KOPT-K1 (cell line): ENCODE measurements around the gene SLC9C2.
"Not testable (repeated sequence)": the region's sequence is repeated elsewhere in the genome, so short reads cannot be mapped to it uniquely, and the experiment has no call there.

ENCODE experiments used
- H3K27ac ChIP-seq: fragments of 200-600 bp; sonication (generic); 2 replicates; pipeline ENCODE4 v1.5.1; 2016; ENCODE audit warnings: antibody characterized with exemption, mild to moderate bottlenecking, low read depth, low read length; ENCODE audit not compliant: poor library complexity, severe bottlenecking
- H3K36me3 ChIP-seq: fragments of 200-600 bp; sonication (generic); 2 replicates; pipeline ENCODE4 v1.5.1; 2017; ENCODE audit warnings: antibody characterized with exemption, mild to moderate bottlenecking, low read length, moderate library complexity; ENCODE audit not compliant: insufficient read depth
- H3K9me3 ChIP-seq: fragments of 200-600 bp; sonication (generic); 2 replicates; pipeline ENCODE4 v1.5.1; 2017; ENCODE audit warnings: antibody characterized with exemption, low read length, mild to moderate bottlenecking; ENCODE audit not compliant: insufficient read depth, poor library complexity, severe bottlenecking

The SLC9C2 gene

GRCh38 chr1:173603056-173603591 lies at the start of gene SLC9C2:
TSS of gene SLC9C2 (minus strand) at chr1:173603072. CDS start at chr1:173601776, 1,296 bp downstream.
- no peak within 1 kb of the TSS for H3K27ac ChIP-seq
- no peaks in the 10 kb centered on the region for H3K36me3 ChIP-seq
- no peaks in the 10 kb centered on the region for H3K9me3 ChIP-seq

GRCh38 chr1:173648880-173649605 lies 46.2 kb upstream of the SLC9C2 start:
- Histone ChIP-seq H3K9me3 (no peaks in the 10 kb centered on the region), H3K36me3 (no peaks in the 10 kb centered on the region), H3K27ac (no peak overlapping the region)

- no peaks in the 10 kb centered on the region for H3K9me3 ChIP-seq
- H3K36me3 ChIP-seq, result no peaks in the 10 kb centered on the region
- H3K27ac ChIP-seq, result no peak overlapping the region
Measured at GRCh38 chr1:173646656-173647055, 43.8 kb upstream of the SLC9C2 start.

- not testable (repeated sequence) for H3K27ac ChIP-seq, H3K9me3 ChIP-seq, H3K36me3 ChIP-seq
Measured at GRCh38 chr1:173642450-173643139, 39.7 kb upstream of the SLC9C2 start.

GRCh38 chr1:173639102-173639501 lies 36.2 kb upstream of the SLC9C2 start:
- H3K36me3 ChIP-seq, result no peaks in the 10 kb centered on the region
- H3K27ac ChIP-seq, result no peak overlapping the region
- peaks cover 4% of the 10 kb centered on the region for H3K9me3 ChIP-seq

GRCh38 chr1:173638043-173639021 lies 35.5 kb upstream of the SLC9C2 start:
- peaks cover 4% of the 10 kb centered on the region for H3K9me3 ChIP-seq
- H3K27ac ChIP-seq, result no peak overlapping the region
- no peaks in the 10 kb centered on the region for H3K36me3 ChIP-seq

GRCh38 chr1:173637236-173638042 lies 34.6 kb upstream of the SLC9C2 start:
- not testable (repeated sequence) for H3K27ac ChIP-seq, H3K36me3 ChIP-seq, H3K9me3 ChIP-seq

GRCh38 chr1:173635116-173635515 lies 32.2 kb upstream of the SLC9C2 start, which contains the start of gene TEX50:
TSS of gene TEX50 (plus strand) at chr1:173635338. CDS start at chr1:173635522, 184 bp downstream.
- Histone ChIP-seq H3K27ac (no peak within 1 kb of the TSS), H3K9me3 (peaks cover 4% of the 10 kb centered on the region), H3K36me3 (no peaks in the 10 kb centered on the region)

GRCh38 chr1:173628888-173629287 lies 26.0 kb upstream of the SLC9C2 start:
- Histone ChIP-seq H3K9me3 (no peaks in the 10 kb centered on the region), H3K36me3 (no peaks in the 10 kb centered on the region), H3K27ac (no peak overlapping the region)

- Histone ChIP-seq H3K36me3 (no peaks in the 10 kb centered on the region), H3K27ac (no peak overlapping the region), H3K9me3 (no peaks in the 10 kb centered on the region)
Measured at GRCh38 chr1:173627269-173627668, 24.4 kb upstream of the SLC9C2 start.

- Histone ChIP-seq H3K27ac (no peak overlapping the region), H3K9me3 (peaks cover 27% of the 10 kb centered on the region), H3K36me3 (no peaks in the 10 kb centered on the region)
Measured at GRCh38 chr1:173616859-173617258, 14.0 kb upstream of the SLC9C2 start.

GRCh38 chr1:173613086-173613485 lies 10.2 kb upstream of the SLC9C2 start:
- H3K27ac ChIP-seq, H3K9me3 ChIP-seq, H3K36me3 ChIP-seq: not testable (repeated sequence)

- Histone ChIP-seq H3K36me3 (no peaks in the 10 kb centered on the region), H3K9me3 (no peaks in the 10 kb centered on the region), H3K27ac (no peak overlapping the region)
Measured at GRCh38 chr1:173608503-173609216, 5.8 kb upstream of the SLC9C2 start.

- Histone ChIP-seq H3K36me3 (no peaks in the 10 kb centered on the region), H3K27ac (no peak overlapping the region), H3K9me3 (no peaks in the 10 kb centered on the region)
Measured at GRCh38 chr1:173601588-173601987, 1.3 kb downstream of the SLC9C2 start.
